Measurements from ENCODE around the gene RALGPS1.
"Not testable (repeated sequence)": the region's sequence is repeated elsewhere in the genome, so short reads cannot be mapped to it uniquely, and the experiment has no call there.

RALGPS1 gene

DNA sequence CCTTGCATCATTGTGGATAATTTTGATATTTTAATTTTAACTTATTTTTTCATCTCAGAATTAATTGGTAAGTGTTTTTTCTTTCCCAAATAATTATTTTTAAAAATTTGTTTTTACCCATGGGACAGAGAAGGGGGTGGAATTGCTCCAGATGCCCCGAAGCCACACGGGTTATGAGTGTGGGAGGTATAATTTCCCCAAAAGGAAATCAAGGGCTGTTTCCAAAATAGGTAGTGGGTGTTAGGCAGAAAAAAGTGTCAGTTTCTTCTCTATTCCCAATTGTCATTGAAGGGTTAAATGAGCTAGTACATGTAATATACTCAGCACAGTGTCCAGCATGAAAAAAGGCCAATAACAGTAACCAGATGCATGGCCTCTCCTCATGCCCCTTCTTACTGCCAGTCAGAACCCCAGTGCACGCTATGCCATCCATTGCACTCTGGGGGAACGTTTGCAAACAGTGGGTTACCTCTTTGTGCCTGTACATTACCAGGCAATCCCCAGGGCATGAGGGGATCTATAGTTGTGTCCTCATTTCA lies 244.3 kb downstream of the RALGPS1 start:
- DNase-seq (ENCODE audit: low spot score): no peak

DNA sequence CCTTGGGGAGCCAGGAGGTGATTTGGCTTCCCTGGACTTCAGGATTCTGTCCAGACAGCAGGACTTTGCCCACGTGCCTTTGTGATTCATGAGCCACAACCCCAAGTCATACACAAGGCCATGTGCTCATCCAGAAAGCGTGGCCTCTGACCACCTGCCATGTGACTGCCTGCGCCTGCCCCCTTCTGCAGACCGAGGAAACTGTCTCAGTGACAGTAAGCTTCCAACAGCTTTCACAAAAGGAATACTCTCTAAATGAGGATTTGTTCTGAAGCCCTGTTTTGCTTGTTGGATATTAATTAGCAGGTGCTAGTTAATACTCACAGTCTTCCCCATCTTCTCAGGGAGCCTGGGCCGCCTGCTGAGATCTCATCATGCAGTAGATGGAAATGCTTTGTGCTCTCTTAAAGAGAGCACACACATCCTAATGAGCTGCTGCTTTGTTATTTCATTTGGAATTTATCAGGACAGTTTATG lies 244.8 kb downstream of the RALGPS1 start:
- DNase-seq (ENCODE audit: low spot score): peak; percentile 85

DNA sequence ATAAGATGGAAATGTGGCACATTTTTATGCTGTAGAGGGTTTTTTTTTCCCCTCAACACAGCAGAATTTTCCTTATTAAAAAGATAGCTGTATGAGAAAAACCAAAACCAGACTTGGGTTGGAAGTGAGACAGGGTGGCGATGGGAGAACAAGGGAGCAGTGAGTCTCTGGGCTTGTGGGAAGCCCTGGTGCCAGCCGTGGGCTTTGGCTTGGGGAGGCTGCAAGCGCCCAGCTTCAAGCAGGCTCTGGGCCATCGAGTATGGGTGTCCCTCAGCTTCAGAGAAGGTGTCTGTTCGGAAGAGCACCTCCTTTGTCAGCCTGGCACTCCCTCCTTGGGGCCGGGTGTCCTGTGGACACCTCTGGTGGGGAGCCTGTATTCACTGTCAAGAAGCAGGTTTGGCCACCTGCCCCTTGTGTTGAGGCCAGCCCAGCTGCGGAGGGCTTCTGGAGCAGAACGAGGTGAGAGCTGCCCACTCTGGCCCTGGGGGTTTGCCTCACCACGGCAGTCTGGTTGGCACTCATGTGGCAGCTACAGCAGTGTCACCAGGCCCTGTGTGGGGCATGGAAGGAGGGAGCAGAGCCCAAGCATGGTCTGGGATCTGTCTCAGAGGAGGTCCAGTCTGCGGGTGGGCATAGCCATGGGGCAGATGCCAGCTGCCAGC lies 245.5 kb downstream of the RALGPS1 start:
- DNase-seq (ENCODE audit: low spot score): no peak

DNA sequence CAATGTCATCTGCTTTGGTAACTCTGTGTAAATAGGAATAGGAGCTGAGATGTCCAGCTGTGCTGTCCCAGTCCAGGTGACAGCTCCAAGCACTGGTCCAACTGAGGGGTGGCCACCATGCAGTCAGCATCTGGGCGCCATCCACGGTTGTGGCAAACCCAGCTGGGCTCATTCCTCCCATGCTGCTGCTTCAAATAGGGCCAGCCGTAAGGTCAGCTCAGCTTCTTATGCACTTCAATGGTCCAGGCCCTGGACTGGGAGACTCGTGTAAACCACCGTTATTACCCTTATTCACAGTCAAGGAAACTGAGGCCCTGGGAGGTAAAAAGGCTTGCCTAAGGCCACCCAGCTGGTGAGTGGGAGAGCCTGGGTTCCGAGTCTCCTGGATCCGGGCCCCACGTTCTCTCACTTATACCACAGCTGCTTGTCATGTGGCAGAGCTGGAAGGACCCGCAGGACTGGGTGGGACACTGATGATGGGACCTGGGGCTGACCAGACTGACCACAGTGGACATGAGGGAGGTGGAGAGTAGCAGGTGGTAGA lies 246.6 kb downstream of the RALGPS1 start:
- DNase-seq (ENCODE audit: low spot score): no peak

DNA sequence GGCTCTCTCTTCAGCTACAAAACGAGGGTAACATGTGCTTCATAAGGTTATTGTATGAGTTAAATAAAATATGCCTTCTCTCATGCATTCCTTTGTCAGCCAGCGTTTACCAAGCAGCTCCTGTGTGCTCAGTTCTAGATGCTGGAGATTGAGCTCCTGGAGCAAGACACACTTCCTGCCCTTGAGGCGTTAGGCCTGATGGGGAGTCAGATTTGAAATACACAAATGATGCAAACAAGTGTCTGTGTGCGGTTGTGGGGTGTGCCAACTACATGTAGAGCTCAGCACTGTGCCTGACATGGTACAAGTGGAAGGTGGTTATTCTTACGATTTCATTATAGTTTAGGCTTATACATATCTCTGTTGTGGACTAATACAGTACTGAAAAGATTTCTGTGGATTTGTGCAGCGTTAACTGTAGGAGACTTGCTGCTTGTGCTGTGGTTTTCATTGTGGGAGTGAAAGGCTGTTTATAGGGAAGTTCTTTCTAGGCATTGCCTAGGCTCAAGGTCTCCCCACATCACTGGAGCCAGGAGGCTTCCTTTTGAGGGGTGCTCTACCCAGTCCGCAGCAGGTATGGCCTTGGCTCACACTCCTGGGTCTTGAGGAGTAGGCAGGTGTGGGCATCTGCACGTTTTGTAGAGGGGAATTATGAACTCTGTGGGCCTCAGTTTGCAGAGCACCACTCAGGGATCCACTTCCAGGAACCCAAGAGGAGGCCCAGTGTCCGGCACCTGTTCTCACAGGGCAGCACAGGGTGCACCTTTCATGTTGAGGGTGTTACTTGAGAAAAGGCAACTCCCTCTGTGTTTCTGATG lies 247.7 kb downstream of the RALGPS1 start:
- DNase-seq (ENCODE audit: low spot score): no peak

GRCh38 chr9:127162864-127163365 lies 248.3 kb downstream of the RALGPS1 start:
- peak; percentile 17 for DNase-seq (ENCODE audit: low spot score)

GRCh38 chr9:127163409-127163808 lies 248.8 kb downstream of the RALGPS1 start:
- DNase-seq (ENCODE audit: low spot score): peak; percentile 28

DNA sequence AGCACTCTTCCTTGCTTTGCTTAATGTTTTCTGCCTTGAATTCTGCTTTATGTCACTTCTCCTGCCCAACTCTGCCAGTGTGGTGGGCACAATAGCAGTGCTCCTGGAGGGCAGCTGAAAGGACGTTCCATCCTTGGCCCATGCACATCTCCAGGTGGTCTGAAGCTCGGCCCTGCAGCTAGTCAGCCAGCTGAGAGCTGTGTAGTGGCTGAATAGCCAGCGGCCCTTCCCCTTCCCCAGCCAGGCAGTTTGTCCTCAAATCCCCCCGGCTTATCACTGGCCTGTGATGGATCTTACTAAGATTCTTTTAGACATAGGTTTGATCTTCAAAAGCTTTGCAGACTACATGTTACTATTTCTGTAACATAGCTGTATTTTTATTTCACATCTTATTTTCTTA lies 250.5 kb downstream of the RALGPS1 start:
- DNase-seq (ENCODE audit: low spot score): no peak

- no peak for DNase-seq (ENCODE audit: low spot score)
Observed at GRCh38 chr9:127166111-127166510, 251.5 kb downstream of the RALGPS1 start.

GRCh38 chr9:127166651-127167524 lies 252.3 kb downstream of the RALGPS1 start:
- peak; percentile 78 for DNase-seq (ENCODE audit: low spot score)

GRCh38 chr9:127167560-127168326 lies 253.2 kb downstream of the RALGPS1 start:
- no peak for DNase-seq (ENCODE audit: low spot score)

DNA sequence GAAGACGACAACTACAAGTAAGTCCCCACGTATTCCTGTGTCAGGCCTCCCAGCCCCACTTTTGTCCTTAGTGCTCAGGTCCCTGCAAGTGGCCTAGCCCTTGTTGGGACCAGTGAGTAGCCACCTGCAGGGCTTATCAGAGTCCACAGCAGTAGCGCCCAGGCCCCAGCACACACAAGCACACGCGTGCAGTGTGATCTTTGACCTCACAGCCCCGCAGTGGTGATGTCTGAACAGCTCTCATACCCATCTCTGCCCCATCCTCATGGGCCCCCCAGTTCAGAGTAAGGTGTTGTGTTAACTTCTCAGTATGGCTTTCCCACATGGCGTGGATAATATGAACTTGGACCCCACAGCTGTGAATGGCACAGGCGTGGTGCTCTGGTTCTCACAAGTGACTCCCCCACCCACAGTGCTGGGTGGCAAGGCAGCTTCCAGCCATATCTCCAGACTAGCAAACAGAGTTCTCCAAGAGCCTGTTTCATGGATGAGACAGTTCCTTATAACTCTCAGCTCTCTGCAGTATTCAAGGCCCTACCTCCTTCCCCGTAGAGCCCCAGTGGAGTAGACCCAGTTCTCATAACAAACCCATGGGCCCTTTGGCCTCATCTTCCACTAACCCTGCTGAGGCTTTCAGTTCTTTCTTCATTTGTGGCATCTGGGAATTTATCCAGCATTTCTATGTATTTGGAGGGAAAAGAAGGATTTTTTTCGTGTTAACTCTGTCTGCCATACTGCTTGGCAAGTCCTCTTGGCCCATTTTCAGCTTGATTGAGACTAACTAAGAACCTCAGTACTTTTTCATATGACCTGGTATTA lies 254.4 kb downstream of the RALGPS1 start:
- no peak for DNase-seq (ENCODE audit: low spot score)

- no peak for DNase-seq (ENCODE audit: low spot score)
Observed at GRCh38 chr9:127169575-127169883, 254.9 kb downstream of the RALGPS1 start.

GRCh38 chr9:127170103-127170502 lies 255.5 kb downstream of the RALGPS1 start:
- no peak for DNase-seq (ENCODE audit: low spot score)

- DNase-seq (ENCODE audit: low spot score): peak; percentile 21
Observed at GRCh38 chr9:127170652-127171051, 256.1 kb downstream of the RALGPS1 start.

DNA sequence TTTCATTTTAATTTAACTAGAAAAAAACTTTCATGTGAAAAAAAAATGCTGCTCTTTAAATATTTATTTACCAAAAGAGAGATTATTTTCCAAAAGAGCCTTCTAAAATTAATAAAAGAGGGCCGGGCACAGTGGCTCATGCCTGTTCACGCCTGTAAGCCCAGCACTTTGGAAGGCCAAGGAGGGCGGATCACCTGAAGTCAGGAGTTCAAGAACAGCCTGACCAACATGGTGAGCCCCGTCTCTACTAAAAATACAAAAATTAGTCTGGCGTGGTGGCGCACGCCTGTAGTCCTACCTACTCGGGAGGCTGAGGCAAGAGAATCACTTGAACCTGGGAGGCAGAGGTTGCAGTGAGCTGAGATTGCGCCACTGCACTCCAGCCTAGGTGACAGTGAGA lies 256.8 kb downstream of the RALGPS1 start:
- not testable (repeated sequence) for DNase-seq (ENCODE audit: low spot score)

DNA sequence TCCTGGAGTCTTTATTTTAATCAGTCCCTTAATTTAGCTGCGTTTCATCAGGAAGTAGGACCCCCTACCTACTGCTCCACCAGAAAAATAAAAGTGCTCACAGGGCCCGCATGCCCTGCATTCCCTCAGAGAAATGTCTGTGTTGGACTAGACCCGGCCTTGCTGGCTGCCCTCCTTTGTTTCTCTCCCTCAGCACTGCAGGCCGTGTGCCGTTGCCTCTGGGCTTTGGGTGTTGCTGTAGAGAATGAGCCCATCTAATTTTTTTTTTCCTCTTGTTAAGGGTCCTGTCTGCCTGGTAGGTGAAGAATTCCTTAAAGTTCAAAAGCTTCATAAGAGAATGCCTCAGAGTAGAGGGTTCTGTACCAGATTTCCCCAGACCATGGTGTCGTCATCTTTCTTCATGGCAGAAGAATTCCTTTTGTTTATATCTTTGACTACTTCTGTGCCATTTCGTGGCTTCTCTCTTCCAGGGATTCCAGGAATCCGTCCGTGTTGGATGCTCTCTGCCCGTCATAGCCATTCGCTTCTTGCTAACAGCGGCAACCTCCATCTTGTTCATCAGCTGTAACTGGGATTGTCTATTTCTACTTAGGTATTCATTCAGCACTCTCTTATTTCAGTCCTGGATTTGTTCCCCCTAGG lies 257.6 kb downstream of the RALGPS1 start:
- DNase-seq (ENCODE audit: low spot score): no peak

DNA sequence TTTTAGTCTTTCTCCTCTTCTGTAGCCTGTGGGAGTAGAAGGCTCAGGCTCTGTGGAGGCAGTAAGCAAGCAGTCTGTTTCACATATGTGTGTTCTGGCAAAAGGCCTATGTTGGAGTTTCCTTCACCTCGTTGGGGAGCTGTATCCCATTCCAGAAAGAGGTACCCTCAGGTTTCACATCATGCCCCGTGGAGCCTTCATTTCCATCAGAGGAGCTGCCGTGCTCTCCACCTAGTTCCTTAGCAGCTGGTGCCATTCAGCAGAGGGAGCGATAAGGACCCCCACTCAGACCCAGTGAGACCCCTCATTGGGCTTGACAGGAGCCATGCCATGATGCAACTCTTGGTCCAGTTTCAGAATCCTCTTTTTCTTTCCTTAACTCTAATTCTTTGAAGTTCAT lies 258.5 kb downstream of the RALGPS1 start:
- DNase-seq (ENCODE audit: low spot score): no peak

Data from SW480 (cell line).